Measurements from ENCODE around the gene MDGA2. TPM values are rescaled to one million over a fixed set of nuclear protein-coding genes. Genes with fewer than 3 reads are reported as not detected.

Gene MDGA2
- total and polyA plus RNA-seq, 2 of the 8 experiments (the other 6 are each of a cell fraction or from before 2014, with no cell fraction given) = 0.11 to 0.69 TPM

GRCh38 chr14:47353186-47353585 is 322.2 kb downstream of the MDGA2 start:
- FAIRE-seq (no peak), DNase-seq (ENCODE audit: low read depth in 1 of 2, low spot score in 2 of 2) (no peak)
- ChIA-PET POLR2A (ENCODE audit: partially characterized antibody) (no interaction called here), CTCF (ENCODE audit: partially characterized antibody) (interaction anchor here (0.5 to 1.0 kb wide), 2 partner anchors 9 to 176 kb away, joined by 3 read pairs; no protein-coding TSS in a partner anchor)
- Histone ChIP-seq H3K27me3 (replicated peaks in 1 of 4; ENCODE audit: control insufficient read depth in 3 of 4, extremely low read depth in 1 of 4, insufficient read depth in 3 of 4, low read length in 3 of 4) (no peaks in the 10 kb centered on the region), H2BK120ac (replicated peaks; ENCODE audit: low read depth, low read length) (no peak overlapping the region), H2BK15ac (ENCODE audit: low read length) (no peak overlapping the region), H4K91ac (replicated peaks; ENCODE audit: insufficient read length, low read length) (no peak overlapping the region), H2BK20ac (ENCODE audit: low read length) (no peak overlapping the region), H3K79me1 (ENCODE audit: low read depth, low read length) (no peaks in the 10 kb centered on the region), H3K56ac (replicated peaks; ENCODE audit: insufficient read length, low read depth, low read length) (no peak overlapping the region), H4K20me1 (replicated peaks in 1 of 2; ENCODE audit: control insufficient read depth in 1 of 2, insufficient read depth in 2 of 2, low read length in 2 of 2) (no peaks in the 10 kb centered on the region), H2BK12ac (ENCODE audit: low read depth, low read length) (no peak overlapping the region), H3K27ac (ENCODE audit: low read depth, low read length) (no peak overlapping the region), H3K18ac (ENCODE audit: extremely low read depth, low read length) (no peak overlapping the region), H3K4me3 (ENCODE audit: extremely low read depth in 1 of 4, insufficient read depth in 2 of 4, low read depth in 3 of 4, low read length in 4 of 4) (no peak overlapping the region), H2AFZ (ENCODE audit: low read length) (no peak overlapping the region), H3K4me1 (replicated peaks in 1 of 4; ENCODE audit: control insufficient read depth in 3 of 4, insufficient read depth in 4 of 4, low read length in 3 of 4) (peaks cover 0 to 10% (median 1%) of the 10 kb centered on the region in 4 experiments; a peak in 3 of 7 replicates), H4K8ac (ENCODE audit: extremely low read depth, insufficient read depth, low read length) (no peak overlapping the region), H3K36me3 (ENCODE audit: control insufficient read depth in 2 of 4, insufficient read depth in 4 of 4, low read length in 3 of 4) (no peaks in the 10 kb centered on the region), H3K9me3 (ENCODE audit: insufficient read depth in 2 of 2, low read depth in 1 of 2, low read length in 1 of 2) (peaks cover 5 to 10% of the 10 kb centered on the region in 2 experiments; a peak in 2 of 4 replicates), H4K5ac (ENCODE audit: insufficient read length, low read depth, low read length) (no peak overlapping the region), H2AK5ac (ENCODE audit: low read depth, low read length) (no peak overlapping the region), H3K79me2 (ENCODE audit: control insufficient read depth in 1 of 2, insufficient read depth in 2 of 2, low read length in 2 of 2) (no peaks in the 10 kb centered on the region), H3K23ac (ENCODE audit: insufficient read length) (no peak overlapping the region), H3K4ac (replicated peaks; ENCODE audit: insufficient read length, low read depth, low read length) (no peak overlapping the region), H3K14ac (ENCODE audit: insufficient read length) (no peak overlapping the region), H2BK5ac (ENCODE audit: low read depth, low read length) (no peak overlapping the region), H3K4me2 (ENCODE audit: insufficient read depth in 1 of 2, low read depth in 2 of 2, low read length in 2 of 2) (no peak overlapping the region), H3K23me2 (ENCODE audit: low read depth, low read length) (no peaks in the 10 kb centered on the region), H3K9ac (replicated peaks in 1 of 4; ENCODE audit: extremely low read depth in 1 of 4, low read depth in 3 of 4, low read length in 3 of 4) (no peak overlapping the region)
- 80% methylated on average over 4 of the region's 4 CpGs; no CpG with 5 or more reads in 1 of the 2 experiments for WGBS, 2 experiments (ENCODE audit: extremely low coverage in 1 of 2, insufficient coverage in 1 of 2, insufficient read length in 1 of 2, insufficient replicate concordance in 2 of 2, low coverage in 1 of 2, low lambda C conversion rate in 2 of 2, missing lambda C conversion rate in 1 of 2)
- no peak for TF ChIP-seq SRF (IDR thresholded peaks at IDR 0.05; ENCODE audit: low read depth, low read length)
- TF ChIP-seq USF2 (IDR thresholded peaks at IDR 0.05; ENCODE audit: low read length) = no peak
- TF ChIP-seq SAP30 (IDR thresholded peaks at IDR 0.05; ENCODE audit: insufficient read depth, insufficient replicate concordance, low read length) = no peak
- TF ChIP-seq RNF2 (IDR thresholded peaks at IDR 0.05; ENCODE audit: borderline replicate concordance, low read depth, low read length, missing control alignments, poor library complexity, severe bottlenecking) = no peak
- TF ChIP-seq SP2 (IDR thresholded peaks at IDR 0.05; ENCODE audit: low read length) = no peak

Measured in H1 (cell line).